ENCODE measurements around the gene ZNF292. TPM values are rescaled to one million over a fixed set of nuclear protein-coding genes. Genes with fewer than 3 reads are reported as not detected.

Gene ZNF292
- total and polyA plus RNA-seq, 2 donors (not counting 3 experiments of a cell fraction or from before 2014, with no cell fraction given) = 3.5 to 24.9 TPM

DNA sequence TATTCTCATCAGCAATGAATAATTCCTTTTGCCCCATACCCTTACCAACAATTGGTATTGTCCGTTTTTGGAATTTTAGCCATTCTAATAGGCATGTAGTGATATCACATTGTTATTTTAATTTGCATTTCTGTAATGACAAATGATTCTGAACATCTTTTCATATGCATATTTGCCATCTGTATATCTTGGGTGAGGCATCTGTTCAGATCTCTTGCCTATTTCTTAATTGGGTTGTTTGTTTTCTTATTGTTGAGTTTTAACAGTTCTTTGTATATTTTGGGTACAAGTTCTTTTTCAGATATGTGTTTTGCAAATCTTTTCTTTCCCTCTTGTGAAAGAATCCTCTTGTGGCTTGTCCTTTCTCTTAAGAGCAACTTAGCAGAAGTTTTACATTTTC lies 69.6 kb downstream of the ZNF292 start:
- dilution Hi-C loops (cut with MboI; ENCODE audit: extremely low pct_ligation_motif_present, low sequenced_read_pairs) = no loop called here
- H3K79me2 ChIP-seq (ENCODE audit: control insufficient read depth, insufficient read depth, low read length) = no peaks in the 10 kb centered on the region
- CTCF ChIA-PET = no interaction called here

GRCh38 chr6:87225511-87225910 lies 70.1 kb downstream of the ZNF292 start:
- Histone ChIP-seq H3K9ac (replicated peaks; ENCODE audit: extremely low read depth, insufficient read depth, low read length) (no peak overlapping the region), H3K27ac (ENCODE audit: insufficient read depth, low read depth, low read length) (no peak overlapping the region), H2AFZ (ENCODE audit: low read depth, low read length) (no peak overlapping the region), H3K9me1 (replicated peaks; ENCODE audit: control insufficient read depth, extremely low read depth, insufficient read depth, low read length) (no peaks in the 10 kb centered on the region), H3K4me3 (replicated peaks in 1 of 3; ENCODE audit: insufficient read depth in 1 of 3, low read depth in 1 of 3, low read length in 3 of 3) (no peak overlapping the region), H3K27me3 (ENCODE audit: control insufficient read depth in 2 of 2, insufficient read depth in 2 of 2, low read length in 2 of 2) (no peaks in the 10 kb centered on the region), H3K79me2 (ENCODE audit: control insufficient read depth, insufficient read depth, low read length) (no peaks in the 10 kb centered on the region), H3K9me3 (replicated peaks; ENCODE audit: control insufficient read depth, insufficient read depth, low read length) (no peaks in the 10 kb centered on the region), H3K4me2 (ENCODE audit: insufficient read depth, low read length) (no peak overlapping the region), H4K20me1 (replicated peaks; ENCODE audit: control insufficient read depth, extremely low read depth, insufficient read depth, low read length) (no peaks in the 10 kb centered on the region), H3K36me3 (ENCODE audit: control insufficient read depth in 2 of 2, extremely low read depth in 1 of 2, insufficient read depth in 2 of 2, low read length in 2 of 2) (peaks cover 0 to 3% of the 10 kb centered on the region in 2 experiments), H3K4me1 (ENCODE audit: control insufficient read depth, extremely low read depth, insufficient read depth, low read length) (no peaks in the 10 kb centered on the region)
- no peak for FAIRE-seq
- TF ChIP-seq POLR2AphosphoS5 (IDR thresholded peaks at IDR 0.05; ENCODE audit: insufficient read depth, low read depth, low read length) = no peak
- TF ChIP-seq FOS (IDR thresholded peaks at IDR 0.05; ENCODE audit: borderline replicate concordance, insufficient read depth, low read length) = no peak
- TF ChIP-seq MYC (IDR thresholded peaks at IDR 0.05; ENCODE audit: low read depth, low read length) = no peak
- TF ChIP-seq MAX (IDR thresholded peaks at IDR 0.05; ENCODE audit: insufficient read depth, insufficient read length) = no peak
- TF ChIP-seq GATA2 (IDR thresholded peaks at IDR 0.05; ENCODE audit: insufficient read depth, insufficient read length, low read depth, low read length) = no peak
- no peak for TF ChIP-seq EZH2 (IDR thresholded peaks at IDR 0.05; ENCODE audit: borderline replicate concordance, low read depth, low read length, severe bottlenecking)
- CTCF ChIA-PET = no interaction called here
- dilution Hi-C loops (cut with MboI; ENCODE audit: extremely low pct_ligation_motif_present, low sequenced_read_pairs) = no loop called here
- BruUV-seq (replicated peaks) = no TSS peak
- intact Hi-C loops (cut with micrococcal nuclease) = no loop called here
- no peak for DNase-seq (ENCODE audit: low read depth, low spot score)
- POLR2A ChIA-PET = no interaction called here

More for the DNA sequence above, 69.6 kb downstream of the ZNF292 start:
- H3K9me1 ChIP-seq (replicated peaks; ENCODE audit: control insufficient read depth, extremely low read depth, insufficient read depth, low read length) = no peaks in the 10 kb centered on the region
- no peaks in the 10 kb centered on the region for H3K27me3 ChIP-seq (ENCODE audit: control insufficient read depth in 2 of 2, insufficient read depth in 2 of 2, low read length in 2 of 2)
- no peak for DNase-seq (ENCODE audit: low read depth, low spot score)
- peaks cover 0 to 2% of the 10 kb centered on the region in 2 experiments for H3K36me3 ChIP-seq (ENCODE audit: control insufficient read depth in 2 of 2, extremely low read depth in 1 of 2, insufficient read depth in 2 of 2, low read length in 2 of 2)
- no peak overlapping the region for H3K4me2 ChIP-seq (ENCODE audit: insufficient read depth, low read length)
- no TSS peak for BruUV-seq (replicated peaks)
- TF ChIP-seq MAX (IDR thresholded peaks at IDR 0.05; ENCODE audit: insufficient read depth, insufficient read length) (no peak), JUN (IDR thresholded peaks at IDR 0.05; ENCODE audit: borderline replicate concordance, insufficient read depth, insufficient read length, low read depth) (no peak)
- H3K4me1 ChIP-seq (ENCODE audit: control insufficient read depth, extremely low read depth, insufficient read depth, low read length) = no peaks in the 10 kb centered on the region
- no peak overlapping the region for H3K27ac ChIP-seq (ENCODE audit: insufficient read depth, low read depth, low read length)
- POLR2A ChIA-PET = no interaction called here
- intact Hi-C loops (cut with micrococcal nuclease) = no loop called here
- H3K4me3 ChIP-seq (replicated peaks in 1 of 3; ENCODE audit: insufficient read depth in 1 of 3, low read depth in 1 of 3, low read length in 3 of 3) = no peak overlapping the region
- H4K20me1 ChIP-seq (replicated peaks; ENCODE audit: control insufficient read depth, extremely low read depth, insufficient read depth, low read length) = no peaks in the 10 kb centered on the region
- H2AFZ ChIP-seq (ENCODE audit: low read depth, low read length) = no peak overlapping the region
- H3K9ac ChIP-seq (replicated peaks; ENCODE audit: extremely low read depth, insufficient read depth, low read length) = no peak overlapping the region
- no peaks in the 10 kb centered on the region for H3K9me3 ChIP-seq (replicated peaks; ENCODE audit: control insufficient read depth, insufficient read depth, low read length)
- no peak for FAIRE-seq
